ENCODE results near the gene STK32B. TPM values are rescaled to one million over a fixed set of nuclear protein-coding genes. Genes with fewer than 3 reads are reported as not detected.

STK32B gene
- polyA plus RNA-seq, 1 of the 3 experiments (the other 2 are of a cell fraction) = 0.20 TPM

- Histone ChIP-seq H3K4me1 (ENCODE audit: control insufficient read depth in 1 of 2, insufficient read depth in 2 of 2, low read depth in 1 of 2, low read length in 1 of 2) (no peaks in the 10 kb centered on the region), H3K9me3 (no peaks in the 10 kb centered on the region), H4K20me1 (ENCODE audit: insufficient read depth) (no peaks in the 10 kb centered on the region), H3K27me3 (ENCODE audit: insufficient read depth) (no peaks in the 10 kb centered on the region), H3F3A (replicated peaks; ENCODE audit: insufficient read depth) (no peaks in the 10 kb centered on the region), H3K9ac (no peak overlapping the region), H2AFZ (ENCODE audit: low read depth) (no peak overlapping the region), H3K4me2 (no peak overlapping the region), H3K4me3 (ENCODE audit: low read depth in 2 of 2, low read length in 1 of 2) (no peak overlapping the region), H3K36me3 (replicated peaks in 1 of 2; ENCODE audit: control insufficient read depth in 1 of 2, insufficient read depth in 2 of 2, low read length in 1 of 2) (no peaks in the 10 kb centered on the region), H3K79me2 (ENCODE audit: insufficient read depth) (no peaks in the 10 kb centered on the region), H3K9me2 (no peaks in the 10 kb centered on the region), H3K27ac (ENCODE audit: low read depth in 2 of 2, low read length in 1 of 2) (no peak overlapping the region)
- TF ChIP-seq SIN3A (IDR thresholded peaks at IDR 0.05; ENCODE audit: borderline replicate concordance, low read depth, low read length) (no peak), TEAD4 (IDR thresholded peaks at IDR 0.05; ENCODE audit: borderline replicate concordance, insufficient read depth) (no peak), NFIC (IDR thresholded peaks at IDR 0.05; ENCODE audit: borderline replicate concordance) (no peak), POLR2AphosphoS5 (IDR thresholded peaks at IDR 0.05; ENCODE audit: low read depth, low read length) (no peak), MXI1 (IDR thresholded peaks at IDR 0.05; ENCODE audit: low read depth, low read length) (no peak), ZBTB33 (IDR thresholded peaks at IDR 0.05; ENCODE audit: borderline replicate concordance, low read depth) (no peak), ELF1 (IDR thresholded peaks at IDR 0.05) (no peak), YY1 (IDR thresholded peaks at IDR 0.05; ENCODE audit: low read depth) (no peak), RXRA (IDR thresholded peaks at IDR 0.05; ENCODE audit: borderline replicate concordance, low read depth) (no peak), EZH2phosphoT487 (IDR thresholded peaks at IDR 0.05; ENCODE audit: borderline replicate concordance, low read depth) (no peak), FOXM1 (IDR thresholded peaks at IDR 0.05; ENCODE audit: low read depth) (no peak), CTCF (IDR thresholded peaks at IDR 0.05) (no peak)
- ChIA-PET POLR2A (no interaction called here), CTCF (no interaction called here)
- WGBS (ENCODE audit: low lambda C conversion rate) = 22% methylated on average over 7 of the region's 8 CpGs
- no peak for DNase-seq
Observed at GRCh38 chr4:5543681-5544080, 492.4 kb downstream of the STK32B start.

- Histone ChIP-seq H3K4me2 (no peak overlapping the region), H3K27me3 (ENCODE audit: insufficient read depth) (no peaks in the 10 kb centered on the region), H3K9me3 (no peaks in the 10 kb centered on the region), H3K9ac (no peak overlapping the region), H2AFZ (ENCODE audit: low read depth) (no peak overlapping the region), H4K20me1 (ENCODE audit: insufficient read depth) (no peaks in the 10 kb centered on the region), H3K79me2 (ENCODE audit: insufficient read depth) (no peaks in the 10 kb centered on the region), H3K9me2 (no peaks in the 10 kb centered on the region), H3K4me1 (ENCODE audit: control insufficient read depth in 1 of 2, insufficient read depth in 2 of 2, low read depth in 1 of 2, low read length in 1 of 2) (no peaks in the 10 kb centered on the region), H3F3A (replicated peaks; ENCODE audit: insufficient read depth) (no peaks in the 10 kb centered on the region), H3K27ac (ENCODE audit: low read depth in 2 of 2, low read length in 1 of 2) (no peak overlapping the region), H3K36me3 (replicated peaks in 1 of 2; ENCODE audit: control insufficient read depth in 1 of 2, insufficient read depth in 2 of 2, low read length in 1 of 2) (no peaks in the 10 kb centered on the region), H3K4me3 (ENCODE audit: low read depth in 2 of 2, low read length in 1 of 2) (no peak overlapping the region)
- TF ChIP-seq GABPA (IDR thresholded peaks at IDR 0.05; ENCODE audit: low read depth) (no peak), RCOR1 (IDR thresholded peaks at IDR 0.05; ENCODE audit: low read length) (no peak), EZH2phosphoT487 (IDR thresholded peaks at IDR 0.05; ENCODE audit: borderline replicate concordance, low read depth) (no peak), USF1 (IDR thresholded peaks at IDR 0.05; ENCODE audit: borderline replicate concordance, low read depth) (no peak), USF2 (IDR thresholded peaks at IDR 0.05; ENCODE audit: borderline replicate concordance, low read depth, low read length) (no peak), TEAD4 (IDR thresholded peaks at IDR 0.05; ENCODE audit: borderline replicate concordance, insufficient read depth) (no peak), RXRA (IDR thresholded peaks at IDR 0.05; ENCODE audit: borderline replicate concordance, low read depth) (no peak), FOXJ3 (CRISPR knock-in tag; IDR thresholded peaks at IDR 0.05) (no peak), NFIC (IDR thresholded peaks at IDR 0.05; ENCODE audit: borderline replicate concordance) (no peak), YY1 (IDR thresholded peaks at IDR 0.05; ENCODE audit: low read depth) (no peak), GATA2 (CRISPR knock-in tag; IDR thresholded peaks at IDR 0.05) (no peak), NRF1 (IDR thresholded peaks at IDR 0.05; ENCODE audit: low read depth, low read length) (no peak)
- POLR2A ChIA-PET = interaction anchor here (0.7 kb wide), 1 partner anchor 88 kb away, joined by 3 read pairs; no protein-coding TSS in a partner anchor
- DNase-seq = no peak
- WGBS (ENCODE audit: low lambda C conversion rate) = 5% methylated on average over 5 of the region's 5 CpGs
- CTCF ChIA-PET = no interaction called here
Observed at GRCh38 chr4:5544762-5545161, 493.5 kb downstream of the STK32B start.

Data from SK-N-SH (cell line).